Measurements from ENCODE around the gene ENAH.

GRCh38 chr1:225650179-225650578, 2.7 kb downstream of the ENAH start:
- TF ChIP-seq EZH2phosphoT487 (IDR thresholded peaks at IDR 0.05; ENCODE audit: borderline replicate concordance) (no peak), CTCF (conservative IDR thresholded peaks at IDR 0.05; ENCODE audit: low read length) (no peak)
